Thyroid gland (tissue), 4 donors: ENCODE data around the gene PHPT1. TPM values are rescaled to one million over a fixed set of nuclear protein-coding genes. Genes with fewer than 3 reads are reported as not detected.

ENCODE experiments used
- DNase-seq, 2 donors: peaks; one replicate each; pipeline ENCODE4 v3.0.0-alpha.2; 2019
- H3K27ac ChIP-seq, 3 donors: fragments of 200-600 bp; sonication (generic); 1 replicate in 2 of 3; 2 replicates in 1 of 3; pipeline ENCODE4 v1.5.1; 2016 to 2019; ENCODE audit warnings: mild to moderate bottlenecking in 1 of 3, moderate library complexity in 1 of 3
- H3K27me3 ChIP-seq: fragments of 200-600 bp; sonication (generic); one replicate; pipeline ENCODE4 v1.5.1; 2019
- H3K36me3 ChIP-seq, 2 donors: fragments of 200-600 bp; sonication (generic); one replicate each; pipeline ENCODE4 v1.5.1; 2016 to 2019
- H3K4me1 ChIP-seq, 2 donors: fragments of 200-600 bp; sonication (generic); one replicate each; pipeline ENCODE4 v1.5.1; 2017 to 2019
- H3K4me3 ChIP-seq, 3 donors: fragments of 200-600 bp; sonication (generic); replicated peaks in 1 of 3; 1 replicate in 2 of 3; 2 replicates in 1 of 3; pipeline ENCODE4 v1.5.1; 2016; ENCODE audit warnings: mild to moderate bottlenecking in 1 of 3
- H3K9me3 ChIP-seq: fragments of 200-600 bp; sonication (generic); one replicate; pipeline ENCODE4 v1.5.1; 2017
- CTCF ChIP-seq, 6 experiments: fragments of 200-600 bp in 3 of 6; fragments of 450-650 bp in 3 of 6; sonication (generic) in 3 of 6; IDR thresholded peaks; one replicate each; pipeline ENCODE4 v1.5.1; 2016 to 2019; ENCODE audit warnings: antibody characterized with exemption in 6 of 6, mild to moderate bottlenecking in 2 of 6, inconsistent platforms in 1 of 6, moderate library complexity in 1 of 6
- POLR2A ChIP-seq, 2 donors: fragments of 450-650 bp; IDR thresholded peaks; one replicate each; pipeline ENCODE4 v1.6.1; 2017; ENCODE audit warnings: antibody characterized with exemption in 2 of 2, mild to moderate bottlenecking in 2 of 2, moderate library complexity in 1 of 2
- WGBS, 2 donors: methylation state at CpG; one replicate each; pipeline ENCODE4 v1.1.5; 2017; 5-methylcytosine and 5-hydroxymethylcytosine counted together
- intact Hi-C: fragments of 100-400 bp; cut with DNase I; formaldehyde crosslinking; loops from one replicate; pipeline ENCODE4 v1.15.1; 2023
- total RNA-seq, 4 donors: library from RNA; depleted of rRNA; stranded (reverse); fragments of >200 nt; gene quantifications; one replicate each; pipeline ENCODE4 v1.2.3, GENCODE V29; 2016

PHPT1 gene
- total RNA-seq, 4 donors from 2014 or later = 79.4 to 174 (median 115) TPM

- DNase-seq = no peak
- H3K27ac ChIP-seq = no peak overlapping the region
- no peak for TF ChIP-seq POLR2A (IDR thresholded peaks at IDR 0.05)
- TF ChIP-seq CTCF (IDR thresholded peaks at IDR 0.05) = no peak
- H3K27me3 ChIP-seq = no peaks in the 10 kb centered on the region
- no peaks in the 10 kb centered on the region for H3K9me3 ChIP-seq
- no peak overlapping the region for H3K4me3 ChIP-seq
- 96% methylated on average over 13 of the region's 13 CpGs for WGBS, 2 donors
- H3K36me3 ChIP-seq = no peaks in the 10 kb centered on the region
- intact Hi-C loops = no loop called here
- peaks cover under 1 to 10% of the 10 kb centered on the region in 2 donors for H3K4me1 ChIP-seq
These were observed 34.3 kb upstream of the PHPT1 start for GRCh38 chr9:136814725-136815421.

GRCh38 chr9:136815422-136815782 is 33.8 kb upstream of the PHPT1 start:
- H3K27me3 ChIP-seq = no peaks in the 10 kb centered on the region
- H3K27ac ChIP-seq = no peak overlapping the region
- no peak for DNase-seq
- TF ChIP-seq CTCF (IDR thresholded peaks at IDR 0.05) (no peak), POLR2A (IDR thresholded peaks at IDR 0.05) (no peak)
- no peaks in the 10 kb centered on the region for H3K36me3 ChIP-seq
- no peak overlapping the region for H3K4me3 ChIP-seq
- intact Hi-C loops = no loop called here
- 0% methylated on average over 1 of the region's 1 CpG for WGBS, 2 donors
- H3K9me3 ChIP-seq = no peaks in the 10 kb centered on the region
- H3K4me1 ChIP-seq = peaks cover 0 to 4% of the 10 kb centered on the region in 2 donors

- H3K4me3 ChIP-seq = no peak overlapping the region
- intact Hi-C loops = no loop called here
- no peak overlapping the region for H3K27ac ChIP-seq
- peaks cover 10 to 22% of the 10 kb centered on the region in 2 donors for H3K36me3 ChIP-seq
- H3K27me3 ChIP-seq = no peaks in the 10 kb centered on the region
- TF ChIP-seq CTCF (IDR thresholded peaks at IDR 0.05) (no peak), POLR2A (IDR thresholded peaks at IDR 0.05) (no peak)
- H3K4me1 ChIP-seq = no peaks in the 10 kb centered on the region
- DNase-seq = no peak
- 49 to 69% methylated on average over 7 to 34 of the region's 83 CpGs for WGBS, 2 donors
- H3K9me3 ChIP-seq = no peaks in the 10 kb centered on the region
These were observed 28.0 kb upstream of the PHPT1 start for GRCh38 chr9:136820971-136821825.

GRCh38 chr9:136821826-136822544 is 27.2 kb upstream of the PHPT1 start:
- Histone ChIP-seq H3K9me3 (no peaks in the 10 kb centered on the region), H3K4me3 (no peak overlapping the region), H3K27ac (no peak overlapping the region), H3K4me1 (no peaks in the 10 kb centered on the region), H3K27me3 (no peaks in the 10 kb centered on the region), H3K36me3 (peaks cover 10 to 25% of the 10 kb centered on the region in 2 donors)
- TF ChIP-seq POLR2A (IDR thresholded peaks at IDR 0.05) (no peak), CTCF (IDR thresholded peaks at IDR 0.05) (no peak)
- intact Hi-C loops = no loop called here
- DNase-seq = no peak
- whole genome bisulfite sequencing, 2 donors = 86 to 87% methylated on average over 31 to 33 of the region's 42 CpGs
